AG04450 (cell line): Measurements from ENCODE around the gene HSD17B10. TPM values are rescaled to one million over a fixed set of nuclear protein-coding genes. Genes with fewer than 3 reads are reported as not detected.
"Not testable (repeated sequence)": the region's sequence is repeated elsewhere in the genome, so short reads cannot be mapped to it uniquely, and the experiment has no call there.

Source experiments
- CTCF ChIA-PET: fragments of 300-600, 350-600 bp; formaldehyde crosslinking; extraction: SDS; loops from one replicate; lab custom pipeline; 2022; ENCODE audit warnings: antibody characterized with exemption, inconsistent platforms; lab: Charles Lee
- POLR2A ChIA-PET: fragments of 350-600 bp; formaldehyde crosslinking; extraction: SDS; loops from one replicate; lab custom pipeline; 2021; ENCODE audit warnings: antibody characterized with exemption, inconsistent platforms; lab: Yijun Ruan, JAX
- DNase-seq: peaks from one replicate; pipeline ENCODE4 v3.0.0-alpha.2; 2011; ENCODE audit warnings: low read depth, low spot score
- H3K27ac ChIP-seq: one replicate; pipeline ENCODE4 v1.5.1; 2012; ENCODE audit warnings: low read depth, low read length, control low read depth
- H3K27me3 ChIP-seq: one replicate; pipeline ENCODE4 v1.6.0; 2012; ENCODE audit warnings: low read length; ENCODE audit not compliant: control insufficient read depth, insufficient read depth
- H3K4me3 ChIP-seq: 2 replicates; pipeline ENCODE4 v1.5.1; 2011; ENCODE audit warnings: mild to moderate bottlenecking, low read depth, low read length, control low read depth
- H3K9me3 ChIP-seq: 2 replicates; pipeline ENCODE4 v1.5.1; 2012; ENCODE audit warnings: low read length; ENCODE audit not compliant: control insufficient read depth, insufficient read depth
- CTCF ChIP-seq: IDR thresholded peaks from 2 replicates; pipeline ENCODE4 v1.5.1; 2011; ENCODE audit warnings: low read depth, low read length, control low read depth, inconsistent platforms
- polyA plus RNA-seq: library from polyadenylated mRNA; depleted of rRNA; stranded (reverse); fragments of >200 nt; gene quantifications from 2 replicates; pipeline ENCODE4 v1.2.3, GENCODE V29; 2011

HSD17B10 gene
- polyA plus RNA-seq, 1 experiment, result 87.4 TPM

- POLR2A ChIA-PET, result no interaction called here
- no peaks in the 10 kb centered on the region for H3K9me3 ChIP-seq
- no peak for TF ChIP-seq CTCF
- H3K4me3 ChIP-seq, result no peak overlapping the region
- no peak for DNase-seq
- H3K27me3 ChIP-seq, result no peaks in the 10 kb centered on the region
- no peak overlapping the region for H3K27ac ChIP-seq
- CTCF ChIA-PET, result interaction anchor here (1.0 to 1.1 kb wide), 2 partner anchors 8 to 21 kb away, joined by 3 to 6 read pairs; no protein-coding TSS in a partner anchor
These were observed 45.1 kb upstream of the HSD17B10 start for GRCh38 chrX:53479301-53479700.

DNA sequence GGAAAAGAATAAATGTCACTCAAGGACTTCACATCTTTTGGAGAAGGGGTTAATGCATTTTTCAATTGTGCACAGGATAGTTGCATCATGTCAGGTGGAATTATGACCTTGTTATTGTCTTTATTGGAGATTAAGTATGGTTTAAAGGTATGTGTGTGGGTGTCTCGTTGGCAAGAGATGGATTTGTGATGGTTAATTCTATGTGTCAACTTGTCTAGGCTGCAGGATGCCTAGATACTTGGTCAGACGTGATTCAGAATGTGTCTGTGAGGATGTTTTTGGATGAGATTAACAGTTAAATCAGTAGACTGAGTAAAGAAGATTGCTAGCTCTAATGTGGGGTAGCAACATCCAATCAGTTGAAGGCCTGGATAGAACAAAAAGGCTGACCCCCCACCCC lies 42.2 kb upstream of the HSD17B10 start:
- ChIA-PET POLR2A (interaction anchor here (0.7 kb wide), 1 partner anchor 20 kb away, joined by 4 read pairs; no protein-coding TSS in a partner anchor), CTCF (interaction anchor here (0.6 to 0.7 kb wide), 2 partner anchors 13 to 31 kb away, joined by 4 to 9 read pairs; no protein-coding TSS in a partner anchor)
- Histone ChIP-seq H3K27me3 (no peaks in the 10 kb centered on the region), H3K9me3 (no peaks in the 10 kb centered on the region), H3K27ac (no peak overlapping the region), H3K4me3 (no peak overlapping the region)
- TF ChIP-seq CTCF, result no peak
- no peak for DNase-seq

DNA sequence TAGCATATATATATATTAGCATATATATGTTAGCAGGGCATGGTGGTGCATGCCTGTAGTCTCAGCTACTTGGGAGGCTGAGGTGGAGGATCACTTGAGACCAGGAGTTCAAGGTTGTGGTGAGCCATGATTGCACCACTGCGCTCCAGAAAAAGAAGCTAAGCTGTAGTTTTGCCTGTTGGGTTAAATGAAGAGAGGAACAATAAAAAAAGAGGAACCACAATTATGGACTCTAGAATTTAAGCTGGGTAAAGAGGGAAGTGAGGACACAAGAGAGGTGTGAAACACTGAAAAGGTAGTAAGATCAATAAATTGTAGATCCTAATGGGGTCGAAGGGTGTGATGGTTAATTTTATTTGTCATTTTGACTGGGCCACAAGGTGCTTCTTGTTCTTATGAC lies 40.5 kb upstream of the HSD17B10 start:
- no peak for TF ChIP-seq CTCF
- no peak overlapping the region for H3K4me3 ChIP-seq
- no peak for DNase-seq
- H3K27me3 ChIP-seq, result no peaks in the 10 kb centered on the region
- ChIA-PET POLR2A (no interaction called here), CTCF (no interaction called here)
- H3K9me3 ChIP-seq, result no peaks in the 10 kb centered on the region
- H3K27ac ChIP-seq, result no peak overlapping the region

DNA sequence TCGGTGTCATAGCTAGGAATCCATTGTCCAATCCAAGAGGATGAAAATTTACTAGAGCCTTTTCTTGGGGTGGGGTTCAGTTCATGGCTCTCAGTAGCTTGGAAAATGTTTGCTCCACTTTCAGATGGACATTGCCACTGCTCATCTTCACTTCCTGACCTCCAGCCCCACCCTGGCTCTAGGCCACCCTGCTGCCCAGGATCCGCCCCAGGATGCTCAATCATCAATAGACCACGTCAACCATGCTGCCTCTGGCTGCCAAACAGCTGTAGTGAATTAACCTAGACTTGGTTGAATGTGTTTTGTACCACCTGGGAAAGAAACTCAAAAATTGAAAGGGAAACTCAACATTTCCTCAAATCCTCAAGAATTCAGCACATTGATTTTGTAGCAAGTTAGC lies 37.2 kb upstream of the HSD17B10 start:
- DNase-seq, result no peak
- CTCF ChIA-PET, result interaction anchor here (0.6 to 1.0 kb wide), 3 partner anchors 8 to 186 kb away, joined by 3 to 6 read pairs (median 4); no protein-coding TSS in a partner anchor
- Histone ChIP-seq H3K9me3 (no peaks in the 10 kb centered on the region), H3K27me3 (no peaks in the 10 kb centered on the region), H3K4me3 (no peak overlapping the region), H3K27ac (no peak overlapping the region)
- no peak for TF ChIP-seq CTCF
- POLR2A ChIA-PET, result no interaction called here

DNA sequence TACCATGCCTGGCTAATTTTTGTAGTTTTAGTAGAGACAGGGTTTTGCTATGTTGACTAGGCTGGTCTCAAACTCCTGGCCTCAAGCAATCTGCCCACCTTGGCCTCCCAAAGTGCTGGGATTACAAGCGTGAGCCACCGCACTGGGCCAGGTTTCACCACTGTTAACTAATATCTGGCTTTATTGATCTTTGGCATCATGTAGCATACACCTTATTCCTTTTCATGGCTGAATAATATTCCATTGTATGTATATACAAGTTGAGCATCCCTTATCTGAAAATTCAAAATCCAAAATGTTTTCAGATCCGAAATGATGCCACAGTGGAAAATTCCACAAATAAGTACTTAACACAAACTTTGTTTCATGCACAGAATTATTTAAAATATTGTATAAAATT lies 34.5 kb upstream of the HSD17B10 start:
- CTCF ChIA-PET, result interaction anchor here (1.0 kb wide), 1 partner anchor 155 kb away, joined by 3 read pairs; no protein-coding TSS in a partner anchor

More for the DNA sequence above, 34.5 kb upstream of the HSD17B10 start:
- H3K9me3 ChIP-seq, H3K27me3 ChIP-seq, POLR2A ChIA-PET, H3K4me3 ChIP-seq, DNase-seq, H3K27ac ChIP-seq: not testable (repeated sequence)
